Keratinocyte (primary cell): ENCODE results near the gene KPNA3. TPM values are rescaled to one million over a fixed set of nuclear protein-coding genes. Genes with fewer than 3 reads are reported as not detected.

Source experiments
- DNase-seq: peaks from one replicate; pipeline ENCODE4 v3.0.0-alpha.2; 2011; ENCODE audit warnings: low read depth, missing footprints, low spot score
- FAIRE-seq: peaks from 2 replicates; lab custom pipeline; 2011; peaks lifted over from hg19 to GRCh38; lab: Jason Lieb, UNC
- H2AFZ ChIP-seq: 2 replicates; pipeline ENCODE4 v1.6.0; 2012; ENCODE audit warnings: low read length, control low read depth, inconsistent platforms; ENCODE audit not compliant: control insufficient read depth
- H3K27ac ChIP-seq: 2 replicates; pipeline ENCODE4 v1.5.1; 2011; ENCODE audit warnings: low read length; ENCODE audit not compliant: control insufficient read depth, insufficient read depth
- H3K27me3 ChIP-seq: 3 replicates; pipeline ENCODE4 v1.6.0; 2011; ENCODE audit warnings: low read length; ENCODE audit not compliant: control insufficient read depth, insufficient read depth; ENCODE audit errors: extremely low read depth
- H3K36me3 ChIP-seq, 2 experiments: 2 replicates in 1 of 2; 3 replicates in 1 of 2; pipeline ENCODE4 v1.5.1; 2011; ENCODE audit warnings: low read length in 2 of 2, mild to moderate bottlenecking in 1 of 2; ENCODE audit not compliant: control insufficient read depth in 2 of 2, insufficient read depth in 2 of 2; ENCODE audit errors: extremely low read depth in 1 of 2
- H3K4me1 ChIP-seq: 3 replicates; pipeline ENCODE4 v1.5.1; 2011; ENCODE audit warnings: low read length; ENCODE audit not compliant: control insufficient read depth, insufficient read depth; ENCODE audit errors: extremely low read depth
- H3K4me2 ChIP-seq: 3 replicates; pipeline ENCODE4 v1.6.0; 2011; ENCODE audit warnings: low read depth, low read length; ENCODE audit not compliant: control insufficient read depth, insufficient read depth; ENCODE audit errors: extremely low read depth
- H3K4me3 ChIP-seq, 3 experiments: fragments of 200-600 bp in 1 of 3; sonication (generic) in 1 of 3; 2 replicates in 2 of 3; 3 replicates in 1 of 3; pipeline ENCODE4 v1.5.1; 2011 to 2016; ENCODE audit warnings: low read length in 3 of 3, mild to moderate bottlenecking in 3 of 3, control low read depth in 2 of 3, inconsistent platforms in 1 of 3, low read depth in 1 of 3, mixed read lengths in 1 of 3, mixed run types in 1 of 3, moderate library complexity in 1 of 3; ENCODE audit not compliant: control insufficient read depth in 2 of 3, insufficient read depth in 2 of 3; ENCODE audit errors: extremely low read depth in 1 of 3
- H3K79me2 ChIP-seq: 2 replicates; pipeline ENCODE4 v1.6.0; 2012; ENCODE audit warnings: low read length; ENCODE audit not compliant: control insufficient read depth, insufficient read depth
- H3K9ac ChIP-seq: 3 replicates; pipeline ENCODE4 v1.6.0; 2011; ENCODE audit warnings: low read length; ENCODE audit not compliant: control insufficient read depth, insufficient read depth; ENCODE audit errors: extremely low read depth
- H3K9me1 ChIP-seq: 3 replicates; pipeline ENCODE4 v1.6.0; 2011; ENCODE audit warnings: low read length; ENCODE audit not compliant: control insufficient read depth, insufficient read depth; ENCODE audit errors: extremely low read depth
- H3K9me3 ChIP-seq: 2 replicates; pipeline ENCODE4 v1.5.1; 2012; ENCODE audit warnings: low read depth, low read length; ENCODE audit not compliant: control insufficient read depth
- H4K20me1 ChIP-seq: 3 replicates; pipeline ENCODE4 v1.6.0; 2011; ENCODE audit warnings: low read length; ENCODE audit not compliant: control insufficient read depth, insufficient read depth; ENCODE audit errors: extremely low read depth
- CTCF ChIP-seq, 3 experiments: IDR thresholded peaks in 1 of 3; conservative IDR thresholded peaks in 1 of 3; optimal IDR thresholded peaks in 1 of 3; 2 replicates in 2 of 3; 3 replicates in 1 of 3; pipeline versions ENCODE3 to v1.5.1; 2011; ENCODE audit warnings: low read length in 3 of 3, mild to moderate bottlenecking in 3 of 3, moderate library complexity in 2 of 3, control low read depth in 1 of 3, inconsistent platforms in 1 of 3; ENCODE audit not compliant: insufficient read depth in 2 of 3; ENCODE audit errors: extremely low read depth in 1 of 3
- EZH2 ChIP-seq: IDR thresholded peaks from one replicate; pipeline ENCODE4 v1.6.1; 2012; ENCODE audit warnings: inconsistent platforms, mild to moderate bottlenecking, low read length, moderate library complexity
- dilution Hi-C: fragments of 300-500 bp; cut with MboI; formaldehyde crosslinking; loops from one replicate; pipeline ENCODE4 v1.7.0; 2020; ENCODE audit warnings: low sequenced_read_pairs; ENCODE audit not compliant: extremely low pct_ligation_motif_present
- polyA plus RNA-seq, 5 experiments: library from polyadenylated mRNA; depleted of rRNA in 3 of 5; stranded (reverse) in 3 of 5; stranded (forward) in 1 of 5; unstranded in 1 of 5; fragments of >200 nt; gene quantifications; 1 replicate in 1 of 5; 2 replicates in 3 of 5; 3 replicates in 1 of 5; pipeline versions ENCODE4 v1.2.1 to v1.2.3, GENCODE V29; 2011 to 2012; ENCODE audit warnings: missing spikeins in 2 of 5, low read depth in 1 of 5, low replicate concordance in 1 of 5

Gene KPNA3
- polyA plus RNA-seq, 1 donor (not counting 4 experiments of a cell fraction or from before 2014, with no cell fraction given), result 37.3 TPM

GRCh38 chr13:49733181-49733951 is 59.1 kb downstream of the KPNA3 start:
- no peak overlapping the region for H3K4me2 ChIP-seq
- H3K9me1 ChIP-seq, result no peaks in the 10 kb centered on the region
- DNase-seq, result no peak
- peak; percentile 26 for FAIRE-seq
- H3K9me3 ChIP-seq, result no peaks in the 10 kb centered on the region
- no peaks in the 10 kb centered on the region for H3K27me3 ChIP-seq
- H3K9ac ChIP-seq, result no peak overlapping the region
- no peaks in the 10 kb centered on the region for H3K79me2 ChIP-seq
- no peaks in the 10 kb centered on the region for H3K36me3 ChIP-seq
- H3K4me1 ChIP-seq, result no peaks in the 10 kb centered on the region
- dilution Hi-C loops, result no loop called here
- TF ChIP-seq CTCF (optimal IDR thresholded peaks at IDR 0.05 in 1 of 3, IDR thresholded peaks at IDR 0.05 in 1 of 3, conservative IDR thresholded peaks at IDR 0.05 in 1 of 3; ENCODE audit: extremely low read depth in 1 of 3, insufficient read depth in 2 of 3, low read length in 3 of 3) (no peak), EZH2 (no peak)
- no peak overlapping the region for H3K27ac ChIP-seq
- H4K20me1 ChIP-seq, result no peaks in the 10 kb centered on the region
- H3K4me3 ChIP-seq, result no peak overlapping the region
- no peak overlapping the region for H2AFZ ChIP-seq

- dilution Hi-C loops, result no loop called here
- Histone ChIP-seq H3K79me2 (no peaks in the 10 kb centered on the region), H3K4me1 (no peaks in the 10 kb centered on the region), H3K4me2 (no peak overlapping the region), H3K9me1 (no peaks in the 10 kb centered on the region), H3K27me3 (no peaks in the 10 kb centered on the region), H3K36me3 (no peaks in the 10 kb centered on the region), H3K4me3 (no peak overlapping the region), H2AFZ (no peak overlapping the region), H3K9me3 (no peaks in the 10 kb centered on the region), H3K9ac (no peak overlapping the region), H3K27ac (no peak overlapping the region), H4K20me1 (no peaks in the 10 kb centered on the region)
- FAIRE-seq, result no peak
- no peak for TF ChIP-seq EZH2
- TF ChIP-seq CTCF (optimal IDR thresholded peaks at IDR 0.05 in 1 of 3, IDR thresholded peaks at IDR 0.05 in 1 of 3, conservative IDR thresholded peaks at IDR 0.05 in 1 of 3; ENCODE audit: extremely low read depth in 1 of 3, insufficient read depth in 2 of 3, low read length in 3 of 3), result no peak
- no peak for DNase-seq
These were observed 60.7 kb downstream of the KPNA3 start for GRCh38 chr13:49731766-49732165.
